Putamen (tissue), 1 donor: ENCODE data around the gene KIF3B.
"Not testable (repeated sequence)": the region's sequence is repeated elsewhere in the genome, so short reads cannot be mapped to it uniquely, and the experiment has no call there.

Experiments
- DNase-seq: peaks from one replicate; pipeline ENCODE4 v3.0.0-alpha.2; 2016; ENCODE audit warnings: low spot score

The KIF3B gene

DNA sequence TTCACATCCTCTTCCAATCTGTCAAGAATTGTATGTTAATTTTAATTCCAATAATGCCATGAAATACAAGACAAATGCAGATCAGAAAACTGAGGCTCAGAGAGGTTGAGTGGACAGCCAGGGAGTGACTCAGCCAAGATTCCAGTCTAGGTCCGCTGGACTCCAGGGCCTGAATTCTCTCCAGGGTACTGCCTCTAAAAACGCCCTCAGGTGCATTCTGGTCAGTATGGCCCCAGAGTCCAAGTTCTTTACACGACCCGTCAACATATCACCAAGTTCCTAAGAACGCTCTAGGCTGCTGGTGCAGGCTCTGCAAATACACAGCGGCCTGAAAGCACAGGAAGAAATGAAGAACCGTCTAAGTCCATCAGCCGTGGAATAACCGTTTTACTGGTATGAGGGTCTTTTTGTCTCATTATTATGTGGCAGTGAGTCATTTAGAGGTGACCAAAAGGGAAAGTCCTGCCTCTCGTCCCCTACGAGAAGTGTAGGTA is 80.0 kb downstream of the KIF3B start:
- DNase-seq = no peak

DNA sequence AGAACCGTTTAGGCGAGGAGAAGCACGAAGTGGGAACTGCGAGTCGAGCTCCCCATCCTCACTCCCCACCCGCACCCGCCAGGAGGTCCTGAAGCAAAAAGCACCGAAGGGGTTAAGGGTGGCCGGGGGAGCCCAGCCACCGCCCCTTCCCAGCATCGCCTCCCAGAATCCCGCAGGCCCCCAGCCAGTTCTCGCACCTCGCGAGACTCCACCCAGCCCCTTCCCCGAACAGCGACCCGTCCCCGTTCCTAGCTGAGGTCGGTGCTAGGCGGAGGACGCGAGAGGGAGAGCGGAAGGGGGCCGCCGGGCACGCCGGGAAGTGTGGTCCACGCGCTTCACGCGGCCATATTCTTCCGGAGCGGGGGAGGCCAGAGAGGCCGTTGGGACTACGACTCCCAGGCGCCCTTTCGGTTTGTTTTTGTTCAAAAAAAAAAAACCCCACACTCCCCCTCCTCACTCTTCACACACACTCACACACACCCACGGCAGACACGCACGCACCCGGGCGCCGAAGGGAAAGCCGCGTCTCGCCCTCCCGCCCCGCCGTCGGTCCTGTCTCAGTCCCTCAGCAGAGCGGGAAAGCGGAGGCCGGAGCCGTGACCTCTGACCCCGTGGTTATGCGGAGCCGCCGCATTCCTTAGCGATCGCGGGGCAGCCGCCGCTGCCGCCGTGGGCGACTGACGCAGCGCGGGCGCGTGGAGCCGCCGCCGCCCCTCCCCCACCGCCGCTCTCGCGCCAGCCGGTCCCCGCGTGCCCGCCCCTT is 80.6 kb downstream of the KIF3B start, which contains the start of gene ASXL1:
Gene ASXL1 (plus strand): TSS at position 463 of the 763 bp plus-strand sequence. CDS start 445 bp downstream, outside the sequence.
- peak; percentile 97 for DNase-seq

DNA sequence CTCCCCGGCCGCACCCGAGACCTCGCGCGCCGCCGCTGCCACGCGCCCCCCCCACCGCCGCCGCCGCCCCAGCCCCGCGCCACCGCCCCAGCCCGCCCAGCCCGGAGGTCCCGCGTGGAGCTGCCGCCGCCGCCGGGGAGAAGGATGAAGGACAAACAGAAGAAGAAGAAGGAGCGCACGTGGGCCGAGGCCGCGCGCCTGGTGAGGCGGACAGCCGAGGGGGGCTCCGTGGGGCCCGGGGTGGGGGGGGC is 81.1 kb downstream of the KIF3B start:
- no peak for DNase-seq

DNA sequence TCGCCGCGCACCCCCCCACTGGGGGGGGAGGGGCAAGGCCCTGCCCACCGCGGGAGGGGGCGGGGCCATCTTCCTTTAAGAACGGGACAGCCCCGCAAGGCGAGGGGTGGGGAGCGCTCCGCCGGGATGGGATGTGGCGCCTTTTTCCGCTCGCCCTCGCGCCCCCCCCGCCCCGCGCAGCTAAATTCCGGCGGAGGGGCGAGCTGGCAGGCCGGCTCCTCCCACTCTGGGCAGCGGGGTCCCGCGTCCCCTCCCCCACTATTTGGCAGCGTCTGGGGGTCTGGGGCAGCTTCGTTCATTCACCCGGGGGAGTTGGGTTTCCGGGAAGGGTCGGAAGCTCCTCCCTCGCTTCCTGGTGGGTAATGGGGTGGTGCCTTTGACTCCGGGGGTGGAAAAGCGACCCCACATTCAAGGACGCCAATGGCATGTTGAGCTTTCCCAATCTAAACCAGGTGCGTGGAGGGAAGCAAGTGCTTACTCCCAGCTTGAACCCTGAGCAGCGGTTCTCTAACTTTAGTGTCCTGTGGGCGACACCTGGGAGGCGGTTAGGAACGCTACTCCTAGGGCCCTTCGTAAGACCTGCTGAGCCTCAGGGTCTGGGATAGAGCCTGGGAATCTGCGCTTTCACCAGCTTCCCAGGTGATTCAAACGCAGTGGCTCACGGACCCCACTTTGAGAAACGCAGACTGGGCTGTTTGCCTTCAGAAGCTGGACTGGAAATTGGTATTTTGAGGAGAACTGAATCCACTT is 81.6 kb downstream of the KIF3B start:
- peak; percentile 70 for DNase-seq

DNA sequence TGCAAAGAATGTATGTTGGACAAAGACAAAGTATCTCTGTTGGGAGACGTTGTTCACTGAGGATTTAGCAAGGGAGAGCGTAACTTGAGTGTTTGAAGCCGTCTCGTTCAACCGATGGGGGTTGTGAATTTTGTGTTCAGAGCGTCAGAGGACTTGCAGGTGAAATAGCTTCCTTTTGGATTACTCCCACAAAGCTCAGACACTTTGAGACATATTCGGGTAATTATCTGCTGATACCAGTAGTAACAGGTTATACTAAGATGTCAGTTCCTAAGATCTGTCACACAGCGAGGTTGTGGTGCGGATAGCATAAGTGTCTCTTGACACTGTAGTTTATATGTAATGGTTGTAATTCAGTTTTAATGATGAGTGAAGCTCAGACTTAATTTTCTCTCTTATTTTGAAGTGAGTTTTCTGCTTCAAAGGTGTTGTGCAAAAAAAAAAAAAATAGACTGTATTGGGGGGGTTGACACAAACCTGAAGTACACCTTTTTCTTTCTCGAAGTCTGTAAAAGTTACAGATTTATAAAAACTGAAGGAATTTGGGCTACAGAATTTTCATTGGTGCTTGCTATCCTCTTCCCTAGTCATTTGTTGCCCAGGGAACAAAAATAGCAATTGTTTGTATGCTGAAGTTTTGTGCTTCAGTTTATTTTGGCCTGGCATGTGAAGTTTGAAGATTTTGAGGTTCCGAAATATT is 82.3 kb downstream of the KIF3B start:
- DNase-seq = peak; percentile 52

DNA sequence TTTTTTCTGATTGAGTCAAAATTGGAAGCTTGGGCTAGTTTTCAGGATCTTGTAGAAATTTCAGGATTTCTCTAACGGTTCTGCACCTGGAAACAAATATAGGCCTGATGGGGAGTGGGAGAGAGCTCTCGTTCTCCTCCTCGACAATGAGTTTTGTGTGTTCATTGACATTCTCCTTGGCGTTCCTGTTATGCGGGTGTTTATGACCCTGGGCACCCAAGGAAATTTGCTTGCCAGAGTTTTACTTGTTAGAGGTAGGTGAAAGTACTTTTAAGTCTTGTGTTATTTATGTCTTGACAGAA is 82.8 kb downstream of the KIF3B start:
- DNase-seq = no peak

DNA sequence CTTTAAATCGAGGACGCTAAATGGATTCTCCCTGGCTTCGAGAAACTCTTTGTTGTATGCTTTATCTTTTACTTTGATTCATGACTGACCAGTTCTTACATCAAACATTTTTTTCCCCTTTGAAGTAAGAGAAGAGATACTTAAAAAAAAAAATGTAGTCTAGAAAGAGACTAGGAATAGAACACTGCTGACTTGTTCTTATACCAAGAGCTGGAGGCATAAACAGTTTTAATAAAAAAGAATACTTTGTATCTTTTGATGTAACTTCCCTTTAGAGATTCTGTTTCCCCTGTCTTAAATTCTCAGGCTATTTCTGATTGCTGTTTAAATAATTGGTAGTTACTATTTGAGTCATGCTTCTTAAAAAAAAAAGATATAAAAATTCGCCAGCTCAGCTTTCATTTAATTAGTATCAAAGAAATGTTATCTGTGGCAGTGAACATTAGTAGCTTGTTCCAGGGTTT is 85.5 kb downstream of the KIF3B start:
- DNase-seq = no peak

DNA sequence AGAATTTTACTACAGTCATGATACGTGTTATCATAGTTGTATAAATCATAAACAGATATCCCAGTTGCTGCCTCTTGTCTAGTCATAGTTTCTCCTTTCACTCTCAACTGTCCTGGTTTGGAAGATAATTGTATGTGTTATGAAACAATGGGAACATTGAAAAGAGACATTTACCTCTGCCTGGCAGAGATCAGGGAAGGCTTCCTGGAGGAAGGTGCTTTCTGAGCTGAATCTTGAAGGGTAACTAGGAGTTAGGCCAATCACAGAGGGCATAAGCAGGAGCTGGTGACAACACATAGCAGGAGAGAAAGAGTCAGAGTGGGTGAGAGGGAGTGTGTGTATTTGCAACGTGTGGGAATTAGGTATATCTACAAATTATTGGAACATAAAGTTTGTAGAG is 86.0 kb downstream of the KIF3B start:
- DNase-seq = no peak

DNA sequence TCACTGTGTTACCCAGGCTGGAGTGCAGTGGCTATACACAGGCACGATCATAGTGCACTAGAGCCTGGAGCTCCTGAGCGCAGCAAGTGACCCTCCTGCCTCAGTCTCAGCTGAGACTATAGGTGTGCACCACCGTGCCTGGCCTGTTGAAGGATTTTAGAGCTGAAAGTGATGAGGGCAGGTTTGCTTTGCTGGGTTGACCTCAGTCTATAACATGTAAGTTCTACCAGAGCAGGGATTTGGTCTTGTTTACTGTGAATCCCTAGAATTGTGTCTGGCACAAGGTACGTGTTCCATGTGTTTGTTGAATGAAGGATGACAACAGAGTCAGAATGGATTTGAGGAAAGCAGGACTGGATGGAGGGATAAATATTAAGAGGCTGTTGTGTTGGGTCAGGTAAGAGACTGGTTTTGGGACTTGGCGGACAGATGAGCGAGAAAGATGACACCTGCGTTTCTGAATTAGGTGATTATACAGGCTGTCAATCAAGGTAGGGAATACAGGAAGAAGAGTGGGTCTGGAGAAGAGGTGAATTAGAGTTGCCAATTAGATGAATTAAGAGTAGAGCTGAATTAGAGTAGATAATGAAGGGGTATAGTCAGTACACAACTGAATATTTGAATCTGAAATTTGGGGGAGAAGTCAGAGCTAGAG is 87.2 kb downstream of the KIF3B start:
- no peak for DNase-seq

DNA sequence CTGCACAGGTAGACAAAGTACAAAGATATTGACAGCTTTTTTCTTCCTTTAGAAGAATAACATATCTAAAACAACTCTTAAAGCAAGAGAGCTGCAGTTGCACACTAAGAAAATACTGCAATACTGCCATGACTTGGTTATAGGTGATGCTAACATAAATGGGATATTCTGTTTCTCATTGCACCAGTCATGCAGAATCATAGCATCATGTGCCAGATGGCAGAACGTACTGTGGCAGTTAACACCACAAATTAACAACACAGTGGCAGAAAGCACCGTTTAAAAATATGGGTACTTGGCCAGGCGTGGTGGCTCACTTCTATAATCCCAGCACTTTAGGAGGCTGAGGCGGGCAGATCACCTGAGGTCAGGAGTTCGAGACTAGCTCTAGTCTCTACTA is 88.1 kb downstream of the KIF3B start:
- DNase-seq = no peak

DNA sequence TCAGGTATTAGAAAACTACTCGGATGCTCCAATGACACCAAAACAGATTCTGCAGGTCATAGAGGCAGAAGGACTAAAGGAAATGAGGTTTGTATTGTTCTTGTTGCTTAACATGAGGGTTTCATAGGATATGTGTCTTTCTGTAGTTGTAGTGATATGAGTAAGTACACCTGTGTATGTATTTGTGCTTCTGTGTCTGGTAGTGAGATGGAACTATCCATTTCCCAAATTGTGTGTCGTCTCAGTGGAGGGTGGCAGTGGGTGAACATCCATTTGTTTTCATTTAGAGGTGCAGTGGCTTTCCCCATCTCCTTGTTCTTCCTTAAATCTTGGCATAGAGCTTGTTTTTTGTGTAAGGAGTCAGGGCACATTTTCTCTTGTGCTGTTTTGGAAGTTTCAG is 88.9 kb downstream of the KIF3B start:
- DNase-seq = no peak

DNA sequence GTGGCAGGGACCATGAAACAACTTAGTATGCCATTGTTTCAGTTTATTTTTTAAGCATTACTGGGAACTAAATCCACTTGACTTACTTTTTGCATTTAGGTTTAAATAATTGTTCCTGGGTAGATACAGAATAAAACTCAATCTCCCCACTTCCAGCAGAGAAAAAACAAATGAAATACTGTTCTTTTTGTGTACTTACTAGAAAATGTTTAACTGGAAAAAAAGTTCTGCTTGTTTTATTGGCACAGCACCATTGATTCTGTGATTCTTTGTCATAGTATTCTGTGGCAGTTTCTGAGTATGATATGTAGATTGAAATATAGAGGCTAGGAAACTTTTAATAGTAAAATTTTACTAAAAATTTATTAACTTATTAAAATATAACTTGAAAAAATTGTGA is 90.9 kb downstream of the KIF3B start:
- DNase-seq = no peak

DNA sequence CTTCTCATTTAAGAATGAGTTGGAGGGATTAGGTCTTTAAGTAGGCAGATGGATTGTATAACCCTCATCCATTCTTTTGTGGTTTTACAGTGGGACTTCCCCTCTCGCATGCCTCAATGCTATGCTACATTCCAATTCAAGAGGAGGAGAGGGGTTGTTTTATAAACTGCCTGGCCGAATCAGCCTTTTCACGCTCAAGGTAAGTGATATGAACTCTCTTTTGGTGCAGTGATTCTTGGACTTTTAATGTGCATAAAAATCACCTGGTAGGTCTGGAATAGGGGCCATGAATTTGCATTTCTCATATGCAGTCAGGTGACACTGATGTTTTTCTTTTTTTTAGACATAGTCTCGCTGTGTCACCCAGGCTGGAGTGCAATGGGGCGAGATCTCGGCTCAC is 91.5 kb downstream of the KIF3B start:
- no peak for DNase-seq

DNA sequence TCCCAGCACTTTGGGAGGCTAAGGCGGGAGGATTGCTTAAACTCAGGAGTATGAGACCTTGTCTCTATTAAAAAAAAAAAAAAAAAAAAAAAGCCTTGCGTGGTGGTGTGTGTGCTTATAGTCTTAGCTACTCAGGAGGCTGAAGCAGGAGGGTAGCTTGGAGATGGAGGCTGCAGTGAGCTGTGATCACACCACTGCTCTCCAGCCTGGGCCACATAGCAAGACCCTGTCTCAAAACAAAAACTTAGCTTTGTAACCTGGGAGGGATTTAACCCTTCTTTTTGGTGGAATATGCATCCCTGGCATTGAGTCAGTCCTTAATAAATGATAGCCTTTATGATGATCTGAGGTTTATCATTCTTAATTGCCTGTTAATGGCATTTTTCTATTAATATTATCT is 93.4 kb downstream of the KIF3B start:
- no peak for DNase-seq

DNA sequence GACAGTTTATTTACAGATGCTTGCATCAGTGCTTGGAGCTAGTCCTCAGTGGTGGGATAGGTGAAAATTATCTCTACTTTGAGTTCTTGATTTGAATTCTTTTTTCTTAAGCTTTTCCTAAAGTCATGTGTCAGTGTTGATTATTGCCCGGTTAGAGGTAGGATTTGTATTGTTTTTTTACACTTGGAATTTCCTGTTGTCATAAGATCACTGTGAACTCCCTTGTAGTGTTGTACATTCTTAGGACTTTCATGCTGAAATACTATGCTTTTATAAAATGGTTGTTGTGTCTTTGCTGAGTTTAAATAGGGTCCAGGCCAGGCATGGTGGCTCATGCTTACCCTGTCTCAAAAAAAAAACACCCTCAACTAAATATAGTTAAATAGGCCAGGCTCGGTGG is 101.0 kb downstream of the KIF3B start:
- no peak for DNase-seq

DNA sequence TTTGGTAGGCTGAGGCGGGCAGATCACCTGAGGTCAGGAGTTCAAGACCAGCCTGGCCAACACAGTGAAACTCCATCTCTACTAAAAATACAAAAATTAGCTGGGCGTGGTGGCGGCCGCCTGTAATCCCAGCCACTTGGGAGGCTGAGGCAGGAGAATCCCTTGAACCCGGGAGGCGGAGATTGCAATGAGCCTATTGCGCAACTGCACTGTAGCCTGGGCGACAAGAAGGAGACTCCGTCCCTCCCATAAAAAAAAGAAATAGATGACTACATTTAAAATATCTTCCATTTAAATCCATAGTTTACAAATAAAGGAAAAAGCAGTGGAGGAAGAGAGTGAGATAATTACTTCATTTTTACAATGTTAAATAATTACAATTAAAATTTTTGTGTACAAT is 102.6 kb downstream of the KIF3B start:
- not testable (repeated sequence) for DNase-seq

DNA sequence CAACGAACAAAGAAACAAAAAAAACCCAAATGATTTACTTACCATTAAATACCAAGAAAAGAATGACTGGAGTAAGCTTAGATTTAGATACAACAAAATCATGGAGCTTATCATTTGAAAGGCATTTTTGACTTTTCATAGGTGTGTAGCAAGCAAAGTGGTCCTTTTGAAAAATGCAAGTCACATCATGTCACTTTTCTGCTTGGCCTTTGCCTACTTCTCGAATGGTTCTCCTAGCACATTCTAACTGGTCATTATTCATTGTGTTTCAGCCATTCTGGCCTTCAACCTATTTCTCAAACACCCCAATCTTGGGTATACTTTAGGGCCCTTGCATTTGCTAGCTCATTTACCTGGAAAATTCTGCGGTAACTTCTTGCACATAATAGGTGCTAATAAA is 103.3 kb downstream of the KIF3B start:
- DNase-seq = no peak

DNA sequence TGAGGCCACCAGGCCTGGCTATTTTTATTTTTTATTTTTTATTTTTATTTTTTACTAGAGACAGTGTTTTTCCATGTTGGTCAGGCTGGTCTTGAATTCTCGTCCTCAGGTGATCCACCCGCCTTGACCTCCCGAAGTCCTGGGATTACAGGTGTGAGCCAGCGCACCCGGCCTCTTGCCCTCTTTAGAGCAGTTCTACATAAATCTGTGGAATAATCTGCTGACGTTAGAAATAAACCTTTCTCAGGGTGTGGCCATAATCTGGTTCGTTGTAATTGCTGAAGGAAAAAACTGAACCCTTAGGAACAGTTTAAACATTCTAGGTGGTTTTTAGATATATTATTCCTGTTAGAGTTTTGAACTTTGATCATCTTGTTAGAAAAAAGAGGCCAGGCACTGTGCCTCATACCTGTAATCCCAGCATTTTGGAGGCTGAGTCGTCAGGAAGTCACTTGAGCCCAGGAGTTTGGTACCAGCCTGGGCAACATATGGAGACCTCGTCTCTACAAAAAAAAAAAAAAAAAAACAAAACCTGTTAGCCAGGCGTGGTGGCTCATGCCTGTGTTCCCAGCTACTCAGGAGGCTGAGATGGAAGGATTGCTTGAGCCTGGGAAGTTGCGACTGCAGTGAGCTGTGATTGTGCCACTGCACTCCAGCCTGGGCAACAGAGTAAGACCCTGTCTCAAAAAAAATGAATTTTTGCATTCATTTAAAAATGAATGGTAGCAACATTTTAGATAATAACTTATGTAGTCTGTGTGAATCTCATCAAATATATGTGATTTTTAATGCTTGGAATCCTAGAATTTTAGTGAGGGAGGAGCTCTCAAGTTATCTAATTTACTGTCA is 104.9 kb downstream of the KIF3B start:
- no peak for DNase-seq

DNA sequence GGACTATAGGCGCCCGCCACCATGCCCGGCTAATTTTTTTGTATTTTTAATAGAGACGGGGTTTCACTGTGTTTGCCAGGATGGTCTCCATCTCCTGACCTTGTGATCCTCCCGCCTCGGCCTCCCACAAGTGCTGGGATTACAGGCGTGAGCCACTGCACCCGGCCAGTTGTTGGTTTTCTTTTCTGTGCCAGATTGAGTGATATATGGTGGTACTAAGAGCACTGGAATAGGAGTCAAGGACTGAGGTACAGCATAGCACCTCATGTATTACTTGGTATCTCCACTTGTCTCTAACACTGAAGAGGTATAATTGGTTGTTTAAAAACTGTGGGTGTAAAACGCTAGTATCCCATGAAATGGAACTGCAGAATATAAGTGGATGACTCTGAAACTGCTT is 106.0 kb downstream of the KIF3B start:
- DNase-seq = not testable (repeated sequence)
